Esophagus squamous epithelium (tissue), 5 donors: Measurements from ENCODE around the gene LRRC74A. TPM values are rescaled to one million over a fixed set of nuclear protein-coding genes. Genes with fewer than 3 reads are reported as not detected.

Source experiments
- DNase-seq: peaks from one replicate; lab custom pipeline; 2025; lab: John Stamatoyannopoulos, UW
- H3K27ac ChIP-seq, 4 donors: fragments of 200-600 bp; sonication (generic); one replicate each; pipeline ENCODE4 v1.5.1; 2016 to 2019; ENCODE audit warnings: mild to moderate bottlenecking in 1 of 4
- H3K27me3 ChIP-seq, 4 donors: fragments of 200-600 bp; sonication (generic); 1 replicate in 3 of 4; 2 replicates in 1 of 4; pipeline versions ENCODE4 v1.5.1 to v1.6.0; 2017 to 2021; ENCODE audit warnings: antibody characterized with exemption in 1 of 4
- H3K36me3 ChIP-seq, 3 donors: fragments of 200-600 bp; sonication (generic); one replicate each; pipeline ENCODE4 v1.5.1; 2016 to 2019
- H3K4me1 ChIP-seq, 3 donors: fragments of 200-600 bp; sonication (generic); one replicate each; pipeline ENCODE4 v1.5.1; 2017 to 2019
- H3K4me3 ChIP-seq, 4 donors: fragments of 200-600 bp; sonication (generic); 1 replicate in 3 of 4; 2 replicates in 1 of 4; pipeline ENCODE4 v1.5.1; 2016 to 2019; ENCODE audit warnings: mild to moderate bottlenecking in 2 of 4, moderate library complexity in 1 of 4
- H3K9me3 ChIP-seq, 3 donors: fragments of 200-600 bp; sonication (generic); one replicate each; pipeline ENCODE4 v1.5.1; 2016 to 2019
- POLR2A ChIP-seq, 4 donors: fragments of 450-650 bp; IDR thresholded peaks; one replicate each; pipeline ENCODE4 v1.6.1; 2017; ENCODE audit warnings: antibody characterized with exemption in 4 of 4, mild to moderate bottlenecking in 4 of 4, moderate library complexity in 3 of 4
- WGBS, 2 donors: methylation state at CpG; one replicate each; pipeline ENCODE4 v1.1.5; 2018; 5-methylcytosine and 5-hydroxymethylcytosine counted together
- intact Hi-C: fragments of 100-400 bp; cut with DNase I; formaldehyde crosslinking; loops from one replicate; pipeline ENCODE4 v1.15.0; 2022
- total RNA-seq, 4 donors: library from RNA; depleted of rRNA; stranded (reverse); fragments of >200 nt; gene quantifications; one replicate each; pipeline ENCODE4 v1.1.0, GENCODE V29; 2016
- TF ChIP-seq, protein P1 (sequence below), 6 experiments: fragments of 450-650 bp in 4 of 6; fragments of 200-600 bp in 2 of 6; sonication (generic) in 2 of 6; IDR thresholded peaks; one replicate each; pipeline ENCODE4 v1.5.1; 2016 to 2019; ENCODE audit warnings: antibody characterized with exemption in 6 of 6, mild to moderate bottlenecking in 4 of 6, moderate library complexity in 4 of 6
- donor health status: DM: yes; HTN: yes; CAD: no.

LRRC74A gene
- total RNA-seq, 4 donors from 2014 or later = not detected

DNA sequence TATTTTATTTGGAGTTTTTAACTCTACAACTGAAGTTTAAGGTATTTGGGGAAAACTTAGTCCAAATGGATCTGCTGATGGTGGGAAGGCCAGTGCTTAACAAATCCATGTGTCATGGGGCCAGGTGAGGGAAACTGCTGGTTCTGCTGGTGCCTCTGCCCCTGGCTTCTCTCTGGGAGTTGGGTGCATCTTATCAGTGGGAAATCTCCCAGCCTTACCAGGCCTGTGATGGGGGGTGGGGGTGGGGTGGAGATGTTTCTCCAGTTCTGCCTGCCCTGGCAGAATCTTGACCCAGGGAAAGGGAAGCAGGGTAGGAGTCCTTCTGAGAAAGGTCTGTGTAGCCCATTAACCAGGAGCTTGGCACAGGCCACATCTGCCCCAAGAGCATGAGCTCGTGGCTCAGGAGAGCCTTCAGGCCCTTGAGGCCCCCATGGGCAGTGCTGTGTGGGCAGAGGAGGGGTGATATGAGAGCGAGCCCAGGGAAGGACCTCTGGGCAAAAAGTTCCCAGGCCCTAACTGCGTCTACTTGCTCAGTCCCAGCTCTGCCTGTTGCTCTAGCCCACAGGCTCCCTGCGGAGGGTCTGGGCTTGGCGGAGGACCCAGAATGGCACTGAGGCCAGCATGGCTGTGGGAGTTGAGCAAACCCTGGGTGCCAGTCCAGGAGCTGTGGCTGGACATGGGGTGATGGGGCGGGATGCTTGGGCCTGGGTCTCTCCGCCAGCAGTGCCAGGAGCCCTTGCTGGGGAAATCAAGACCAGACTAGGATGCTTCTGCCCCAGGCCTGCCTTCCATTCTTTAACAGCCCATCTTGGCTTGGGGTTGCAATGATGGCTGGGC lies 46.8 kb upstream of the LRRC74A start:
- H3K36me3 ChIP-seq = peaks cover 0 to 34% (median 0%) of the 10 kb centered on the region in 3 donors
- H3K27ac ChIP-seq = no peak overlapping the region
- H3K9me3 ChIP-seq = no peaks in the 10 kb centered on the region
- H3K27me3 ChIP-seq = no peaks in the 10 kb centered on the region
- intact Hi-C loops = loop anchor here (10.0 kb wide), 1 partner anchor 65 kb away; no protein-coding TSS in a partner anchor
- TF ChIP-seq, protein P1, sequence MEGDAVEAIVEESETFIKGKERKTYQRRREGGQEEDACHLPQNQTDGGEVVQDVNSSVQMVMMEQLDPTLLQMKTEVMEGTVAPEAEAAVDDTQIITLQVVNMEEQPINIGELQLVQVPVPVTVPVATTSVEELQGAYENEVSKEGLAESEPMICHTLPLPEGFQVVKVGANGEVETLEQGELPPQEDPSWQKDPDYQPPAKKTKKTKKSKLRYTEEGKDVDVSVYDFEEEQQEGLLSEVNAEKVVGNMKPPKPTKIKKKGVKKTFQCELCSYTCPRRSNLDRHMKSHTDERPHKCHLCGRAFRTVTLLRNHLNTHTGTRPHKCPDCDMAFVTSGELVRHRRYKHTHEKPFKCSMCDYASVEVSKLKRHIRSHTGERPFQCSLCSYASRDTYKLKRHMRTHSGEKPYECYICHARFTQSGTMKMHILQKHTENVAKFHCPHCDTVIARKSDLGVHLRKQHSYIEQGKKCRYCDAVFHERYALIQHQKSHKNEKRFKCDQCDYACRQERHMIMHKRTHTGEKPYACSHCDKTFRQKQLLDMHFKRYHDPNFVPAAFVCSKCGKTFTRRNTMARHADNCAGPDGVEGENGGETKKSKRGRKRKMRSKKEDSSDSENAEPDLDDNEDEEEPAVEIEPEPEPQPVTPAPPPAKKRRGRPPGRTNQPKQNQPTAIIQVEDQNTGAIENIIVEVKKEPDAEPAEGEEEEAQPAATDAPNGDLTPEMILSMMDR (IDR thresholded peaks at IDR 0.05) = no peak
- TF ChIP-seq POLR2A (IDR thresholded peaks at IDR 0.05) = no peak
- 100% methylated on average over 1 of the region's 7 CpGs; no CpG with 5 or more reads in 1 of the 2 donors for WGBS, 2 donors
- no peak overlapping the region for H3K4me3 ChIP-seq
- peaks cover 4 to 29% (median 10%) of the 10 kb centered on the region in 3 donors for H3K4me1 ChIP-seq
- no peak for DNase-seq

DNA sequence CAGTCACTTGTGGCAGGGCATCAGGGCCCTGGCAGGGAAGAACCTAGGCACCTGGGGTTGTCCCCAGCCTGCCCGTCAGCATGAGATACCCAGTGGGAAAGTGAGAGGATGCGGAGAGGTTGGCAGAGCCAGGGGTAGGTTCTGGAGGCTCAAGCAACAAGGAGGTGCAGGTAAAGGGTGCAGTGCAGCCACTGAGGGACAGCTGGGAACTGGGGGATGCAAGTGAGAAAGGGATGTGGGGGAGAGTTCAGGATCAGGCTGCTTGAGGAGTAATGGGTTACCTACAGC lies 46.2 kb upstream of the LRRC74A start:
- H3K27me3 ChIP-seq = no peaks in the 10 kb centered on the region
- H3K4me1 ChIP-seq = peaks cover 4 to 29% (median 10%) of the 10 kb centered on the region in 3 donors
- no peak for DNase-seq
- H3K4me3 ChIP-seq = no peak overlapping the region
- H3K36me3 ChIP-seq = peaks cover 0 to 36% (median 0%) of the 10 kb centered on the region in 3 donors
- H3K9me3 ChIP-seq = no peaks in the 10 kb centered on the region
- intact Hi-C loops = loop anchor here (10.0 kb wide), 1 partner anchor 65 kb away; no protein-coding TSS in a partner anchor
- TF ChIP-seq, protein P1 (IDR thresholded peaks at IDR 0.05) = no peak
- no peak for TF ChIP-seq POLR2A (IDR thresholded peaks at IDR 0.05)
- 83 to 100% methylated on average over 1 to 2 of the region's 2 CpGs for WGBS, 2 donors
- H3K27ac ChIP-seq = no peak overlapping the region

DNA sequence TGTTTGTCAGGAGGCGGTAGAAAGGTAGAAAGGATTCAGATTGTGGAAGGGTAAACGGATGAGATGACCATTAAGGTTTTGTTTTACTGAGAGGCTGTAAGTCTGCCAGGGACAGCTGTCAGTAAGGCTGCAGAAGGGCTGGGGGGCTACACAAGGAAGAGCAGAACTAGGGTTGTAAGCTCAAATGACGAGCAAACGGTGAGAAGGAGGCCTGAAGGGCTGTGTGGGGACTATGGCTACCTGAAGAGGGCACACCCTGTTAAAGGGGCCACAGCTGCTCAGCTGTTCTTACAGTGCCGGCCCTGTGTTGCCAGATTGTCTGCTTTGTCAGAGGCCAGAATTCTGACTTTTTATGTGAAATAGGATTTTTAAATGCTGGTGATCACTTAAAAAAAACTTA lies 45.8 kb upstream of the LRRC74A start:
- 58 to 68% methylated on average over 5 of the region's 5 CpGs for WGBS, 2 donors
- peaks cover 4 to 29% (median 10%) of the 10 kb centered on the region in 3 donors for H3K4me1 ChIP-seq
- no peak for TF ChIP-seq POLR2A (IDR thresholded peaks at IDR 0.05)
- TF ChIP-seq, protein P1 (IDR thresholded peaks at IDR 0.05) = no peak
- intact Hi-C loops = loop anchor here (10.0 kb wide), 1 partner anchor 66 kb away; no protein-coding TSS in a partner anchor
- no peaks in the 10 kb centered on the region for H3K27me3 ChIP-seq
- no peaks in the 10 kb centered on the region for H3K9me3 ChIP-seq
- H3K27ac ChIP-seq = no peak overlapping the region
- peaks cover 0 to 38% (median 0%) of the 10 kb centered on the region in 3 donors for H3K36me3 ChIP-seq
- no peak overlapping the region for H3K4me3 ChIP-seq
- no peak for DNase-seq

DNA sequence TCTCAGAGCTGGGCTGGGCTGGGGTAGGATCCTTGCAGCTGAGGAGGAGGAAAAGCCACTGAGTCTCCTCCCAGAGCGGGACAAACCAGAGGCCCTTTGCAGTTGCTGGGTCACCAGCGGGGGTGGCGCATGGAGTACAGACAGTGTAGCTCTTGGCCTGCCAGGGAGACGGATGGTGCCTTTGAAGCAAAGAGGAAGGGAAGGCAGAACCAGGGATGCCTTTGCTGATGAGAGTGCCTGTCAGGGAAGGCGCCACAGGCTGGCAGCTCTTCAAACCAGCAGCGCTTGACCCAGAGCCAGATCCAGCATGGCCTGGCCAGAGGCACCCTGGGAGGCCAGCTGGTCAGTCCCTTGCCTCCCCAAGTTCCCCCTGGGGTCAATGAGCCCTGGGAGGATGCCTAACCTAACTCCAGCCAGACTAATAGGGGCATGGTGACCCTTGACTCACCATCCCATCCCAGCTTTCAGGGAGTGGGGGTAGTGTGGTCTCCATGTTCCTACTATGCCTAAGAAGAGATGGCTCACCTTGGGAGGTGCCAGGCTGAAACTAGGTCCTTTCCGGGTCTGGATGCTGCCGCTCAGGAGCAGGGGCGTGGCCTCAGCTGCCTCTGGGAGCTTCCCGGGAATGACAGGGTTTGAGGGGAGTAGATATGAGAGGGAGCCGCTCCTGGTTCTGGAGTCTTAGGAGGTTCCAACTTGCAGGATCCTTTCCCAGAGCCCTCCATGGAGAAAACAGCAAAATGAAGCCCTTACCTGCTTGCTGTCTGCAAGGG lies 45.1 kb upstream of the LRRC74A start:
- DNase-seq = no peak
- Histone ChIP-seq H3K27me3 (no peaks in the 10 kb centered on the region), H3K36me3 (peaks cover 0 to 45% (median 0%) of the 10 kb centered on the region in 3 donors), H3K27ac (peak overlapping the region in 2 of 4 donors; percentile 29 to 39), H3K4me1 (peaks cover 4 to 29% (median 10%) of the 10 kb centered on the region in 3 donors), H3K9me3 (no peaks in the 10 kb centered on the region), H3K4me3 (no peak overlapping the region)
- WGBS, 2 donors = 82 to 86% methylated on average over 6 to 7 of the region's 11 CpGs
- TF ChIP-seq, protein P1 (IDR thresholded peaks at IDR 0.05) = no peak
- no peak for TF ChIP-seq POLR2A (IDR thresholded peaks at IDR 0.05)
- intact Hi-C loops = loop anchor here (10.0 kb wide), 1 partner anchor 66 kb away; no protein-coding TSS in a partner anchor
